Measurements from ENCODE around the gene HMGXB3.

Gene HMGXB3

GRCh38 chr5:150000256-150000989, at the start of gene HMGXB3, which contains the start of gene TIGD6:
Gene HMGXB3, plus strand, starts transcription at chr5:150000739. Its CDS starts 4,114 bp downstream, at chr5:150004853.
Gene TIGD6, minus strand, starts transcription at chr5:150000654. Its CDS starts 4,306 bp downstream, at chr5:149996348.
- DNase-seq, result peak; percentile 86

GRCh38 chr5:149951138-149951749, 49.3 kb upstream of the HMGXB3 start:
- no peak for DNase-seq

DNA sequence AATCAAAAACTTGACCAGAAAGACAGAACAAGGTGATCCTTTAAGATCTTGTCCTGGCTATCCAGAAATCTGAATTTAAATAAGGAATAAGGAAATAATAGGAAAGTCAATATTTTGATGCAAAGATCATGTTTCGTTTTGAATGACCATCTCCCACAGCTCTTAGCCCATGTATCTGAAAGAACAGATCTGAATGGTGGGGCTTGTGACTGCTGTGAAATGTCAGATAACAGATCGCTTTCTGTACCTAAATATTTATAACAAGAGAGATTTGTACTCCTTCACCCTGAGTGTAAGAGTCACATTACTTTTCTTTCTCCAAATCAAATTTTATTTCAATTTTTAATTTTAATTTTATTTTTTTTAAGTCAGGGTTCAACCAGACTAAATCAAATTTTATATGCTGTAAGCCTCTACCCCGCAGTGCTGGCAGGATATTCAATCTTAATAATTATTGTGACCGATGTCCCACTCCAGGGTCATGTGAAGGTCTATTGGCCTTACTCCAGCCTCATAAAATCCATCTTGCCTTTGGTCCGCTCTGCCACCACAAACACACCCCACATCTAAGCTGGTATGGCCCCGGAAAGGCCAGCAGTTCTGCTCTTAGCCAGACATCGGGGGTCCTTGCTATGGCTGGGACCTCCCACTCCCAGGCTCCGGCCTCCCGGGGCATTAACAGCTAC, 47.0 kb upstream of the HMGXB3 start:
- no peak for DNase-seq

DNA sequence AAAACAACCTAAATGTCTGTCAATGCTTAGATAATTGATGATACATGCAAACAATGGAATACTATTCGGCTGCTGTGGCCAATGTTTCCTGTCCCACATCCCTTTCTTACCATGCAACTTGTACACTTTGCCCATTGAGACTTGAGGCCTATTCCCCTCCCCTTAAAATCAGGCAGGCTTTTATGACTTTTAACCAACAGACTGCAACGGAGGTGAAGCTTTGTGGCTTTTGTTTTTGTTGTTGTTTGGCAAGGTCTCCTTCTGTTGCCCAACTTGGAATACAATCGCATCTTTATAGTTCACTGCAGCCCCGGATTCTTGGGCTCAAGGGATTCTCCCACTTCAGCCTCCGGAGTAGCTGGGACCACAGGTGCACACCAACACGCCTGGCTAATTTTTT, 45.7 kb upstream of the HMGXB3 start:
- no peak for DNase-seq

- no peak for DNase-seq
These were observed 43.9 kb upstream of the HMGXB3 start for GRCh38 chr5:149956685-149957084.

- no peak for DNase-seq
These were observed 42.7 kb upstream of the HMGXB3 start for GRCh38 chr5:149957855-149958254.

DNA sequence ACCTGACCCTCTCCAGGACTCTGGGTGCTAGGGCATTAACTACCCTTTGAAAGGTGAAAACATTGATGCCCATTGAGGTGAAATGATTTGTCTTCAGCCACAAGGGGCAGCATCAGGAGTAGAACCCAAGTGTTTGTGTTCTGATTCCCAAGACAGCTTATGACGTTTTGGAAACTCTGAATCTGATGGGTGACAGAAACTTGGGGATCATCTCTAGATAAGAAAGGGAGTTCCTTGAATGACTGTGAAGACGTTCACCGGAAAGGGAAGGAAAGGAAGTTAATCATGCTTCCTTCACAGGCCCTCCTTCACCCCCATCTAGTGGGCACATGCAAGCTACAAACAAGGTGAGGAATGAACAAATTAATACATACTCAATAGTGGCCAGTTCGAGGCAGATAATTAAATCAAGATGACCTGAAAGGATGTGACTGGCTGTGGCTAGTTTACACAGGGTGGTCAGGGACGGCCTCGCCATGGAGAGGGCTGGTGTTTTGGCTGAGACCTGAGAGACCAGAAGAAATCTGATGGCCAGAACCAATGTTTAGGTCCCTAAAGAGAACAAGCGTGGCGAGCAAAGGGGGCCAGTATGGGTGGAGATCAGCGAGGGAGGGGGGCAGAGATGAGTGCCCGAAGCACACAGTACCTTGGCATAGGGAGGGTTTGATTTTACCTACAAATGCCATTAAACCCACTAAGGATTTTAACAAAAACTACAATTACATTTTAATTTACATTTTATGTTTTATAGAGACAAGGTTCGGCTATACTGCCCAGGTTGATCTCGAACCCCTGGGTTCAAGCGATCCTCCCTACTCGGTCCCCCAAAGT, 40.9 kb upstream of the HMGXB3 start:
- DNase-seq, result peak; percentile 44

DNA sequence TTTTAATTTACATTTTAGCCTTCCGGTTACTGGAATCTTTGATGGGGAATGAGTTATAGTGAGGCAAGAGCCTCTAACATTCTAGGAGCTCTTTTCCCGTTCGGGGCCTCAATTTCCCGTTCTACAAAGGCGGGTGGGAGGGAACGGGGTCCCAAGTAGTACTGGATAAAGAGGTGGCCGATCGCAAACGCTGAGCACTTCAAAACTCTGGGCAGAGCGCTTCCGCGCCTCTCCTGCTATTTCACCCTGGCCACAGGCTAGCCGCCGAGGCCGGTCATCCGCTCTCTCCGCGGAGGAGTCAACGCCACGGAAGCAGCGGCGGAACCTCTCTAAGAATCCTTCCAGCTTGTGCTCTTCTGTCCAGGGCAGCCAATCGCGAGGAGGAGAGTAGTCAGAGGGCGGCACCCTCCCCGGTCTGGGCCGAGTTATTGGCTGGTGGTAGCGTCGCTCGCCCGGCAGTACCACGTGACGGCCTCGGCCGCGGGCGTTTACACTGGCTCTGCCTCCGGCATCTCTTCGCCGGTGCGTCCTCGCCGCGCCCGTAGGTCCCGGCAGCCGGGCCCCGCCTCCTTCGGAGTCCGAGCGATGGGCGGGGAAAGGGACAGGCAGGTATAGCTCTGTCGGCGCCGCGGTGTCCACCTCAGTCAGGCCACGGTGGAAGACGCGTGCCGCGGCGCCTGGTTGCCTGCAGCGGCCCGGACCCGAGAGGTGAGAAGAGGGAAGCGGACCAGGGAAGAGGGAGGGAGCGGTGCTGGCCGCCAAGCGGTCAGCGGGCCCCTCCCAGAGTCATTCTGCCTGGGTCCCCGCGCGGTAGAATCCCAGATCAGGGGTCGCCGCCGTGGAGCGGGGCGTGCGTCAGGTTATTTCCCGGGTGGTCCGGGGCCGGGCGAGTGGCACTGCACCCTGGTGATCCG, 40.0 kb upstream of the HMGXB3 start, which contains the start of gene SLC26A2:
Gene SLC26A2 (plus strand): TSS at position 487 of the 914 bp plus-strand sequence. CDS start 16,895 bp downstream, outside the sequence.
- peak; percentile 95 for DNase-seq

DNA sequence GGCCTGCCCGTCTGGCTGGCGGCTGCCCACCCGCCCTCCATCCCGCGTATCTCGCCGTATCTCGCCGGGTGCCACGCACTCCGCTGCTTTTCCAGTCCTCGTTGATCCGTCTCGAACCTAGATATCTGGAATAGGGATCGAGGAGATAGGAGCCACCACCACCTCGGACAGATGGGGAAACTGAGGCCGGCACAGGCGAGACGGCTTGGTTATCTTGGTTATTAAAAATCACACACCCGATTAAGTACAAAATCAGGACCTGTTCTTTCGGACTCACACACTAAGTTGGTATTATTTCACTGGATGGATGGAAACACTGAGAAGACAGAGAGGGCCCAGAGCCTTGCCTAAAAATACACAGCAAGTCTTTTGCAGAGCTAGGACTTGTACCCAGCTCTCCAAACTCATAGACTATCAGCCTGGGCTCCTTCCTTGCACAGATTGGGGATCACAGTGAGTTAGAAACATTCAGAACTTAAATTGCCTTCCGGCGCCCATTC, 39.3 kb upstream of the HMGXB3 start:
- no peak for DNase-seq

GRCh38 chr5:149961957-149962409, 38.6 kb upstream of the HMGXB3 start:
- no peak for DNase-seq

DNA sequence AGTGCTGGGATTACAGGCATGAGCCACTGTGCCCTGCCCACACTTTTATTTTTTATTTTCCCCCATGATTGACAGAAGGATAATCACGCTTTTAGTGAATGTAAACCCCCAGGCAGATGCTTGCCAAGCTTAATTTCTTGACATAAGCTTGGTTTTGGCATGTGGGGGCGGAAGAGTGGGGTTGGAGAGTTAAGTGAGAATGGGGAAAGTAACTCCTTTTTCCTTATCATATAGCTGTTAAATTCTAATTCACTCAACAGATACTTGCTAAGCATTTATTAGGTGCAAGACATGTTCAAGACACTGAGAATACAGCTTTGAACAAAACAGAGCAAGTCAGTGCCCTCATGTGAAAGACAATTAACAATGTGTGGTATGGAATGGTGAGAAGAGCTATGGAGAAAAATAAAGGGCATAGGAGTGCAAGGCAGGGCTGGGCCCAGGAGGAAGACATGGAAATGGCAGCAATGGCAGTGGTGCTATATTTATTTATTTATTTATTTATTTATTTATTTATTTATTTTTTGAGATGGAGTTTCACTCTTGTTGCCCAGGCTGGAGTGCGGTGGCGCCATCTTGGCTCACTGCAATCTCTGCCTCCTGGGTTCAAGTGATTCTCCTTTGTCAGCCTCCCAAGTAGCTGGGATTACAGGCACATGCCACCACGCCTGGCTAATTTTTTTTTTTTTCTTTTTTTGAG, 37.8 kb upstream of the HMGXB3 start:
- DNase-seq, result no peak

DNA sequence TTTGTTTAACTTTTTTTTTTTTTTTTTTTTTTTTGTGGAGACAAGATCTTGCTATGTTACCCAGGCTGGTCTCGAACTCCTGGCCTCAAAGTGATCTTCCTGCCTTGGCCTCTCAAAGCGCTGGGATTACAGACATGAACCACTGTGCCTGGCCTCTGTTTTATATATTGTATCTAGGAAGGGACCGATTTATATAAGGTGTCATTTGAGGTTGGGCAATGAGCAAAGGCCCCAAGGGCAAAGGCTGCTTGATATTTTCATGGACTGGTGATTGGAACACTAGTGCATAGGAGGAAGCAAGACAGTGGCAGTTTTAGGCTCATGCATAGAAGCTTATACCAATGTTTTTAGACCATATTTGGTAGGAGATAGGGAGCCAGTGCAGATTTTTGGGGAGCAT, 36.8 kb upstream of the HMGXB3 start:
- DNase-seq, result no peak

- no peak for DNase-seq
These were observed 33.6 kb upstream of the HMGXB3 start for GRCh38 chr5:149966946-149967345.

DNA sequence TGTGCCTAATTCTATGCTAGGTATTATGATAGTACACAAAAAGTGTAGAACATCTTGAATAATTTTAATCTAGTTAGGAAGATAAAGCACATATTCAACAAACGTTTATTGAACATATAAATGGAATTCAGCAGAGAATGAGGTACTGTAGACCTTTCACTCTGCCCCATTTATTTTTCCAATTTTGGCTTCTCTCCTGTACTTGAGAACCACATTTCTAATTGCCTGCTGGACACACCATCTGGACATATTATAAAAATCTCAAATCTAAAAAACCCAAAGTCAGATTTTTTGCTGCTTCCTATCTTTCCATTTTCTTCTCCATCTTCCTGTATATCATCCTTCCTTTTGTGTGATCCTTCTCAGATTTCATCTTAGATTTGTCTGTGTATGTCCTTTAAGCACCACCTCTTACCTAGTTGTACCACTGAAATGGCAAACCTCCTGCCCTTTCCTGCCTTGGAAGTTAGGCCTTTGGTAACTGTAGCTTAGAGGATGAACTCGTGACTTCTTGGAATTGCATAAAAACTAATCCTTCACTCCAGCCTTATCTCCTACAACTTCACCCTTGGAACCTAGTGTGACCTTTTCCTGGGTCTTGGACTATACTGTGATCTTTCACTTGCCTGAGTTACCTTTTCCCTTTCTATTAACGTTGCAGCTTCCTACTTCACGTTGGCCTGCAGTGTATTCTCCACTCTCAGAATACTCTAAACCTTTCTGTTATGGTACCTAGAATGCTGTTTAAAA, 31.2 kb upstream of the HMGXB3 start:
- no peak for DNase-seq

DNA sequence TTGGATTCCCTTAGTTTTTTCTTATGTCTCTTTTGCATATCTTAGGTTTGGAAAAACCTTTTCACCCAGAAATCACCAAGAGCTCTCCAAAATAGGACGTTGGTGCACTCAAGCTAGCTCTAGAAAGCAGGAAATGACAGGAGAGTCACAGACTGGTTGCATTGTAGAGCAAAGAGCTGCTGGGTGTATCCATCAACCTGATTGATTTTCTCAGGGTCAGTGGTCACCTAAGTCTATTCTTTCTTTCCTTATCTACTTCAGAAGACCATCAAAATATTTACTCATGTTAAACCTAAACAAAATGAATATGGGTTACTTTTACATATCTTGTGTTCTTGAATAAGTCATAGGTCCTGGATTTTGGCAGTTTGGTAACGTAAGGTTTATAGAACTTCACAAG, 25.1 kb upstream of the HMGXB3 start:
- DNase-seq, result no peak

DNA sequence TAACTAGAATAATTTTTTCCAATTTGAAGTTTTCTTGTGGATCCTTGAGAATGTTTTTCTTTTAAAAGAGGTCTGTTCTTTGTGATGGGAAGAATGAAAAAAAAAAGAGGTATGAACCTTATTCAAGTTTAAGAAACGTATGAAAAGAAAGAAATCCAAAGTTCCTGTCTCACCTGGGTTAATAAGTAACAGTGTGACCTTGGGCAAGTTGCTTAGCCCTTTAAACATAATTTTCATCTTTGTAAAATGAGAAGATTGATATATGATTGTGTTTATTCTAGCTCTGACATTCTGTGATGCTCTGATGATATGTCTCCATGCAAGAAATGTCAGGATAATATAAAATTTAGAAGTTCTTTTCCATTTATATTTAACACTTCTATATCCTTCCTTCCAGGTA, 20.6 kb upstream of the HMGXB3 start:
- no peak for DNase-seq

DNA sequence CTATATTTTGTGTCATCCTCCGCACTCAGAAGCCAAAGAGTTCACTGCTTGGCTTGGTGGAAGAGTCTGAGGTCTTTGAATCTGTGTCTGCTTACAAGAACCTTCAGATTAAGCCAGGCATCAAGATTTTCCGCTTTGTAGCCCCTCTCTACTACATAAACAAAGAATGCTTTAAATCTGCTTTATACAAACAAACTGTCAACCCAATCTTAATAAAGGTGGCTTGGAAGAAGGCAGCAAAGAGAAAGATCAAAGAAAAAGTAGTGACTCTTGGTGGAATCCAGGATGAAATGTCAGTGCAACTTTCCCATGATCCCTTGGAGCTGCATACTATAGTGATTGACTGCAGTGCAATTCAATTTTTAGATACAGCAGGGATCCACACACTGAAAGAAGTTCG, 19.3 kb upstream of the HMGXB3 start:
- DNase-seq, result no peak

GRCh38 chr5:149982505-149982904, 18.0 kb upstream of the HMGXB3 start:
- no peak for DNase-seq

- no peak for DNase-seq
These were observed 12.4 kb upstream of the HMGXB3 start for GRCh38 chr5:149988126-149988525.

Data from CD4-positive, alpha-beta T cell treated with Interleukin-6 for 4 hours (primary cell).